ENCODE results near the gene OR51M1. TPM values are rescaled to one million over a fixed set of nuclear protein-coding genes. Genes with fewer than 3 reads are reported as not detected.

OR51M1 gene
- total and polyA plus RNA-seq, 9 of the 15 experiments (the other 6 are each of a cell fraction or from before 2014, with no cell fraction given): 0.01 to 0.18 (median 0.04) TPM; not detected in 6

GRCh38 chr11:5348551-5349194 is 34.9 kb upstream of the OR51M1 start:
- 55% methylated on average over 3 of the region's 3 CpGs for WGBS (ENCODE audit: insufficient coverage, low coverage, missing lambda C conversion rate)
- Histone ChIP-seq H3K9me3 (replicated peaks; ENCODE audit: control insufficient read depth, insufficient read depth, low read depth, low read length) (no peaks in the 10 kb centered on the region), H3K4me3 (no peak overlapping the region), H3K9me1 (ENCODE audit: control insufficient read depth, insufficient read depth, low read length) (no peaks in the 10 kb centered on the region), H3K36me3 (ENCODE audit: control insufficient read depth, insufficient read depth, low read length) (peaks cover 80% of the 10 kb centered on the region), H3K27me3 (ENCODE audit: control insufficient read depth in 2 of 2, insufficient read depth in 2 of 2, low read length in 2 of 2) (no peaks in the 10 kb centered on the region), H3K4me2 (ENCODE audit: insufficient read depth, low read length) (no peak overlapping the region), H3K79me2 (ENCODE audit: control insufficient read depth, insufficient read depth, low read length) (peaks cover 57% of the 10 kb centered on the region), H3K27ac (ENCODE audit: extremely low read depth, low read depth, low read length) (no peak overlapping the region), H3K9ac (ENCODE audit: insufficient read depth in 1 of 2, low read depth in 2 of 2, low read length in 2 of 2) (no peak overlapping the region), H3K4me1 (replicated peaks in 1 of 2; ENCODE audit: control insufficient read depth in 2 of 2, insufficient read depth in 2 of 2, low read length in 2 of 2) (peaks cover 0 to 3% of the 10 kb centered on the region in 2 experiments; a peak in 2 of 5 replicates), H4K20me1 (replicated peaks; ENCODE audit: control insufficient read depth, insufficient read depth, low read length) (no peaks in the 10 kb centered on the region), H2AFZ (ENCODE audit: low read depth, low read length) (no peak overlapping the region)
- no peak for DNase-seq (ENCODE audit: extremely low read depth in 1 of 4, low spot score in 3 of 4)
- intact Hi-C loops (cut with micrococcal nuclease) (no loop called here), in situ Hi-C loops (cut with MboI) (no loop called here)
- ChIA-PET POLR2A (interaction anchor here (0.6 to 1.0 kb wide), 2 partner anchors 48 to 157 kb away, joined by 3 read pairs; no protein-coding TSS in a partner anchor), CTCF (ENCODE audit: low intra/inter-chr PET ratio) (no interaction called here)
- BruUV-seq (replicated peaks): no TSS peak
- TF ChIP-seq ZNF316 (IDR thresholded peaks at IDR 0.05): no peak
- TF ChIP-seq ZNF324 (CRISPR knock-in tag; IDR thresholded peaks at IDR 0.05): no peak
- no peak for TF ChIP-seq ZNF830 (CRISPR knock-in tag; IDR thresholded peaks at IDR 0.05)
- TF ChIP-seq, protein P1, sequence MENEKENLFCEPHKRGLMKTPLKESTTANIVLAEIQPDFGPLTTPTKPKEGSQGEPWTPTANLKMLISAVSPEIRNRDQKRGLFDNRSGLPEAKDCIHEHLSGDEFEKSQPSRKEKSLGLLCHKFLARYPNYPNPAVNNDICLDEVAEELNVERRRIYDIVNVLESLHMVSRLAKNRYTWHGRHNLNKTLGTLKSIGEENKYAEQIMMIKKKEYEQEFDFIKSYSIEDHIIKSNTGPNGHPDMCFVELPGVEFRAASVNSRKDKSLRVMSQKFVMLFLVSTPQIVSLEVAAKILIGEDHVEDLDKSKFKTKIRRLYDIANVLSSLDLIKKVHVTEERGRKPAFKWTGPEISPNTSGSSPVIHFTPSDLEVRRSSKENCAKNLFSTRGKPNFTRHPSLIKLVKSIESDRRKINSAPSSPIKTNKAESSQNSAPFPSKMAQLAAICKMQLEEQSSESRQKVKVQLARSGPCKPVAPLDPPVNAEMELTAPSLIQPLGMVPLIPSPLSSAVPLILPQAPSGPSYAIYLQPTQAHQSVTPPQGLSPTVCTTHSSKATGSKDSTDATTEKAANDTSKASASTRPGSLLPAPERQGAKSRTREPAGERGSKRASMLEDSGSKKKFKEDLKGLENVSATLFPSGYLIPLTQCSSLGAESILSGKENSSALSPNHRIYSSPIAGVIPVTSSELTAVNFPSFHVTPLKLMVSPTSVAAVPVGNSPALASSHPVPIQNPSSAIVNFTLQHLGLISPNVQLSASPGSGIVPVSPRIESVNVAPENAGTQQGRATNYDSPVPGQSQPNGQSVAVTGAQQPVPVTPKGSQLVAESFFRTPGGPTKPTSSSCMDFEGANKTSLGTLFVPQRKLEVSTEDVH (IDR thresholded peaks at IDR 0.05; ENCODE audit: low read depth, partially characterized antibody): no peak
- no peak for TF ChIP-seq ZKSCAN8 (CRISPR knock-in tag; IDR thresholded peaks at IDR 0.05)
- TF ChIP-seq SRSF3 (IDR thresholded peaks at IDR 0.05; ENCODE audit: insufficient read depth, low read length): no peak
- TF ChIP-seq ZNF197 (CRISPR knock-in tag; IDR thresholded peaks at IDR 0.05; ENCODE audit: low read depth): no peak
- no peak for TF ChIP-seq SMARCE1 (IDR thresholded peaks at IDR 0.05)
- no peak for TF ChIP-seq ZNF140 (CRISPR knock-in tag; IDR thresholded peaks at IDR 0.05)
- TF ChIP-seq XRCC5 (IDR thresholded peaks at IDR 0.05; ENCODE audit: low read depth, low read length): no peak
- TF ChIP-seq ZSCAN29 (IDR thresholded peaks at IDR 0.05): no peak
- FAIRE-seq: no peak
- ATAC-seq: no peak

Data from K562 (cell line).